Measurements from ENCODE around the gene TK2. TPM values are rescaled to one million over a fixed set of nuclear protein-coding genes. Genes with fewer than 3 reads are reported as not detected.
A peak's percentile ranks its signal among the peaks of the same experiment; 100 is the strongest.
"Not testable (repeated sequence)": the region's sequence is repeated elsewhere in the genome, so short reads cannot be mapped to it uniquely, and the experiment has no call there.

TK2 gene
- total RNA-seq (10 to 100 TPM; 17.6 to 32.7 (median 22.2) TPM), polyA plus RNA-seq (10 to 100 TPM in 2 of 3 donors, 1 to 10 TPM in 1; 9.6 to 15.0 (median 11.6) TPM)

DNA sequence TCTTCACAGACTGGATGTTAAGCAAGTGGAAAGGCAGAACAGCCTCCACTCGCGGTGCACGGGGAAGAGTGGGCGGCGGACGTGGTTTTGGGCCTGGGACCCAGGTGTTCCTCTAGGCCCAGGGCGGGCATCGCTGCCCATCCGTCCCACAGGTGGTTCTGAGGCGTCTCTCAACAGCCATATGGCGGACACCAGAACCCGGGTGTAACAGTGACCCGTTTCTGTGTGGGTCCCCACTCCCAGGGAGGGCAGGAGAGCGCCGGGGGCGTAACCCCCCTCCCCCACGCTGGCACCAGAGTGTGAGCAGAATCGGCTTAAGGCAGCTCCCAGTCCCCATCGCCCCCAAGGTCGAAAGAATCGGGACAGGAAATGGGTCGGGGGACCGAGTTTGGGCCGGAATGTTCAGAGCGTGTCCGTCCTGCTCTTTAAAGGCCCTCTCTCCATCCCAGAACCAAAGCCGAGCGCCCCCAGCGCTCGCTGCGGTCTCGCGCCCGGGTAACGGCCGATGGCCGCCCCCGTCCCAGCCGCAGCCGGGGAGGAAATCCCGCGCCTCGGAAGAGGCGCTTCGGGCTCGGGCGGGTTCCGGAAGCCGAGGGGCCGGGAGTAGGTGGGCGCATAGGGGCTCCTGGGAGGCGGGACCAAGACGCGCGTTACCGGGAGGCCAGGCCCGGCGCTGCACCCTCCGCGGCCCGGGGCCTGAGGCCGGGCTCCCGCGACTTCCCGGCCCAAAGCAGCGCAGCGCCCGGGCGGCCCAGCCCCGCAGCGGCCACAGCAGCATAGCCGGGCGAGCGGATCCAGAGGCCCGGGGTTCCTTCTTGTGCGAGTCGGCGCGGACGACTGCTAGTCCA lies at the start of gene TK2:
TK2 (minus strand) TSS at position 839 of the 848 bp plus-strand sequence; CDS start at position 778, 61 bp downstream.
- H3K4me1 ChIP-seq, result peaks cover 0 to 59% (median 40%) of the 10 kb centered on the region in 4 donors
- DNase-seq, result peak; percentile 80

GRCh38 chr16:66598111-66598510 lies 48.2 kb upstream of the TK2 start:
- Histone ChIP-seq H3K27me3 (peaks cover 0 to 8% (median 0%) of the 10 kb centered on the region in 3 donors), H3K4me3 (no peak overlapping the region), H3K27ac (no peak overlapping the region), H3K9me3 (peaks cover 0 to 4% (median 0%) of the 10 kb centered on the region in 4 donors), H3K36me3 (no peaks in the 10 kb centered on the region), H3K4me1 (peaks cover 0 to under 1% (median 0%) of the 10 kb centered on the region in 4 donors)
- no peak for TF ChIP-seq POLR2AphosphoS5 (IDR thresholded peaks at IDR 0.05)
- TF ChIP-seq POLR2A (IDR thresholded peaks at IDR 0.05), result no peak
- TF ChIP-seq EP300 (IDR thresholded peaks at IDR 0.05), result no peak
- TF ChIP-seq, protein P1, sequence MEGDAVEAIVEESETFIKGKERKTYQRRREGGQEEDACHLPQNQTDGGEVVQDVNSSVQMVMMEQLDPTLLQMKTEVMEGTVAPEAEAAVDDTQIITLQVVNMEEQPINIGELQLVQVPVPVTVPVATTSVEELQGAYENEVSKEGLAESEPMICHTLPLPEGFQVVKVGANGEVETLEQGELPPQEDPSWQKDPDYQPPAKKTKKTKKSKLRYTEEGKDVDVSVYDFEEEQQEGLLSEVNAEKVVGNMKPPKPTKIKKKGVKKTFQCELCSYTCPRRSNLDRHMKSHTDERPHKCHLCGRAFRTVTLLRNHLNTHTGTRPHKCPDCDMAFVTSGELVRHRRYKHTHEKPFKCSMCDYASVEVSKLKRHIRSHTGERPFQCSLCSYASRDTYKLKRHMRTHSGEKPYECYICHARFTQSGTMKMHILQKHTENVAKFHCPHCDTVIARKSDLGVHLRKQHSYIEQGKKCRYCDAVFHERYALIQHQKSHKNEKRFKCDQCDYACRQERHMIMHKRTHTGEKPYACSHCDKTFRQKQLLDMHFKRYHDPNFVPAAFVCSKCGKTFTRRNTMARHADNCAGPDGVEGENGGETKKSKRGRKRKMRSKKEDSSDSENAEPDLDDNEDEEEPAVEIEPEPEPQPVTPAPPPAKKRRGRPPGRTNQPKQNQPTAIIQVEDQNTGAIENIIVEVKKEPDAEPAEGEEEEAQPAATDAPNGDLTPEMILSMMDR (IDR thresholded peaks at IDR 0.05), result no peak
- DNase-seq, result no peak
- intact Hi-C loops (cut with DNase I), result no loop called here
- 72 to 85% methylated on average over 3 of the region's 3 CpGs for WGBS, 2 donors

More for the DNA sequence above, at the start of gene TK2:
- Histone ChIP-seq H3K27ac (peak within 1 kb of the TSS; percentile 94 to 99 (median 98)), H3K9me3 (no peaks in the 10 kb centered on the region), H3K4me3 (peak within 1 kb of the TSS; percentile 74 to 93 (median 84)), H3K36me3 (peaks cover 0 to 9% (median 8%) of the 10 kb centered on the region in 4 donors), H3K27me3 (no peaks in the 10 kb centered on the region)
- TF ChIP-seq EP300 (IDR thresholded peaks at IDR 0.05) (no peak), POLR2AphosphoS5 (IDR thresholded peaks at IDR 0.05) (peak in 2 of 4 donors; percentile 16 to 70), POLR2A (IDR thresholded peaks at IDR 0.05) (peak in 1 of 2 donors; percentile 31)
- TF ChIP-seq, protein P1 (IDR thresholded peaks at IDR 0.05), result peak in 1 of 4 experiments; percentile 23
- intact Hi-C loops (cut with DNase I), result loop anchor here (1.0 to 10.0 kb wide), 5 partner anchors 32 to 328 kb away; partner anchors contain the start of gene DYNC1LI2
- WGBS, 2 donors, result 5 to 6% methylated on average over 80 of the region's 80 CpGs

- TF ChIP-seq, protein P1 (IDR thresholded peaks at IDR 0.05), result no peak
- WGBS, 2 donors, result 67 to 72% methylated on average over 5 of the region's 5 CpGs
- Histone ChIP-seq H3K27ac (no peak overlapping the region), H3K36me3 (no peaks in the 10 kb centered on the region), H3K27me3 (no peaks in the 10 kb centered on the region), H3K4me3 (no peak overlapping the region), H3K9me3 (peaks cover 0 to 4% (median 0%) of the 10 kb centered on the region in 4 donors), H3K4me1 (no peaks in the 10 kb centered on the region)
- intact Hi-C loops (cut with DNase I), result no loop called here
- no peak for DNase-seq
Observed at GRCh38 chr16:66596986-66597848, 47.3 kb upstream of the TK2 start.

DNA sequence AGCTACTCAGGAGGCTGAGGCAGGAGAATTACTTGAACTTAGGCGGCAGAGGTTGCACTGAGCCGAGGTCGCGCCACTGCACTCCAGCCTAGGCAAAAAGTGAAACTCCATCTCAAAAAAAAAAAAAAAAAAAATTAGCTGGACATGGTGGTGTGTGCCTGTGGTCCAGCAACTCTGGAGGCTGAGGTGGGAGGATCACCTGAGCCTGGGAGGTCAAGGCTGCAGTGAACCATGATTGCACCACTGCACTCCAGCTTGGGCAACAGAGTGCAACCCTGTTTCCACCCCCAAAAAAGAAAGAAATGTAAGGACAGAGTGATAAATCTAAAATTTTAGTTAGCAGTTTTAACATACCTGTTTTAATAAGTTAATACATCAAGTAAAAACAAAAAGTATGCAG lies 46.6 kb upstream of the TK2 start:
- H3K27me3 ChIP-seq; H3K27ac ChIP-seq; intact Hi-C loops (cut with DNase I); DNase-seq; H3K9me3 ChIP-seq; H3K36me3 ChIP-seq; H3K4me3 ChIP-seq; H3K4me1 ChIP-seq: not testable (repeated sequence)
- WGBS, 2 donors, result 98 to 99% methylated on average over 4 of the region's 4 CpGs

- Histone ChIP-seq H3K27me3 (no peaks in the 10 kb centered on the region), H3K36me3 (no peaks in the 10 kb centered on the region), H3K27ac (no peak overlapping the region), H3K4me3 (no peak overlapping the region), H3K4me1 (no peaks in the 10 kb centered on the region), H3K9me3 (peaks cover 0 to 4% (median 0%) of the 10 kb centered on the region in 4 donors)
- WGBS, 2 donors, result 56 to 84% methylated on average over 7 of the region's 7 CpGs
- TF ChIP-seq POLR2AphosphoS5 (IDR thresholded peaks at IDR 0.05), result no peak
- no peak for TF ChIP-seq POLR2A (IDR thresholded peaks at IDR 0.05)
- TF ChIP-seq, protein P1 (IDR thresholded peaks at IDR 0.05), result no peak
- no peak for TF ChIP-seq EP300 (IDR thresholded peaks at IDR 0.05)
- intact Hi-C loops (cut with DNase I), result no loop called here
- DNase-seq, result no peak
Observed at GRCh38 chr16:66594739-66595138, 44.8 kb upstream of the TK2 start.
